Left forelimb (tissue), 1 donor: Measurements from ENCODE around the gene CHRND.

Experiments
- DNase-seq: peaks from one replicate; pipeline ENCODE4 v3.0.0-alpha.2; 2018; ENCODE audit warnings: low spot score

Gene CHRND

GRCh38 chr2:232573771-232574435 is 47.9 kb downstream of the CHRND start:
- no peak for DNase-seq

GRCh38 chr2:232574674-232575403 is 48.9 kb downstream of the CHRND start:
- DNase-seq = no peak

GRCh38 chr2:232575404-232575746 is 49.4 kb downstream of the CHRND start:
- no peak for DNase-seq

GRCh38 chr2:232576995-232577394 is 51.0 kb downstream of the CHRND start:
- no peak for DNase-seq

- no peak for DNase-seq
Observed at GRCh38 chr2:232577841-232578240, 51.9 kb downstream of the CHRND start.

GRCh38 chr2:232578626-232579025 is 52.7 kb downstream of the CHRND start:
- no peak for DNase-seq

GRCh38 chr2:232580648-232580981 is 54.7 kb downstream of the CHRND start:
- no peak for DNase-seq

- no peak for DNase-seq
Observed at GRCh38 chr2:232581725-232582124, 55.8 kb downstream of the CHRND start.

GRCh38 chr2:232584238-232584637 is 58.3 kb downstream of the CHRND start:
- no peak for DNase-seq
